DMS 273 (cell line): ENCODE data around the gene CLTCL1.

Experiments
- DNase-seq: peaks from one replicate; lab custom pipeline; 2025; ENCODE audit not compliant: unreplicated experiment; lab: John Stamatoyannopoulos, UW

The CLTCL1 gene

GRCh38 chr22:19133561-19133960 lies 158.0 kb downstream of the CLTCL1 start:
- no peak for DNase-seq

- no peak for DNase-seq
Measured at GRCh38 chr22:19132693-19133400, 158.7 kb downstream of the CLTCL1 start.

GRCh38 chr22:19132153-19132552 lies 159.4 kb downstream of the CLTCL1 start:
- no peak for DNase-seq

- no peak for DNase-seq
Measured at GRCh38 chr22:19131685-19132015, 159.9 kb downstream of the CLTCL1 start.

GRCh38 chr22:19130959-19131684 lies 160.4 kb downstream of the CLTCL1 start, which contains the start of gene TSSK2:
Gene TSSK2 (plus strand): TSS chr22:19131308. CDS start chr22:19131400, 92 bp downstream.
- DNase-seq: no peak

GRCh38 chr22:19129871-19130270 lies 161.6 kb downstream of the CLTCL1 start:
- DNase-seq: no peak
